ENCODE measurements around the gene SETDB2.

DNA sequence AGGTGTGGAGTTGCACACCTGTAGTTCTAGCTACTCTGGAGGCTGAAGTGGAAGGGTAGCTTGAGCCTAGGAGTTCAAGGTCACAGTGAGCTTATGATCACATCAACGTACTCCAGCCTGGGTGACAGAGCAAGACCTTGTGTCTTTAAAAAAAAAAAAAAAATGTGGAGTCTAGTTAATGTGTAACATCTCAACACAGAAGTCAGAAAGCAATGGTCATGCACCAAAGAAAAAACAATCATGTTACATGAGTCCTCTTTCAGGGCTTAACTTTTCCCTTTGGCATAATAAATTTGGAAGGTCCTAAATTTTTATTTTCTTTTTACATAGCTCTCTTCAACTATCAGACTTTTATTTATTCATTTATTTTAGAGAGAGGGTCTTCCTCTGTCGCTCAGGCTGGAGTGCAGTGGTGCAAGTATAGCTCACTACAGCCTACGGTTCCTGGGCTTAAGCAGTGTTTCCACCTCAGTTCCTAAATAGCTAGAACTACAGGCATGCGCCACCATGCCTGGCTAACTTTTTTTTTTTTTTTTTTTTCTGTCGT, 22.3 kb downstream of the SETDB2 start:
- TF ChIP-seq CTCF (conservative IDR thresholded peaks at IDR 0.05; ENCODE audit: low read length) (no peak), EZH2phosphoT487 (IDR thresholded peaks at IDR 0.05; ENCODE audit: borderline replicate concordance) (no peak)
